Activated CD4-positive, alpha-beta T cell treated with anti-CD3 and anti-CD28 coated beads, Interleukin-2, amount 50 U/mL, for 1 hour (primary cell): ENCODE measurements around the gene BHLHA15.

Experiments
- DNase-seq: peaks from one replicate; pipeline ENCODE4 v3.0.0-alpha.2; 2020

Gene BHLHA15

DNA sequence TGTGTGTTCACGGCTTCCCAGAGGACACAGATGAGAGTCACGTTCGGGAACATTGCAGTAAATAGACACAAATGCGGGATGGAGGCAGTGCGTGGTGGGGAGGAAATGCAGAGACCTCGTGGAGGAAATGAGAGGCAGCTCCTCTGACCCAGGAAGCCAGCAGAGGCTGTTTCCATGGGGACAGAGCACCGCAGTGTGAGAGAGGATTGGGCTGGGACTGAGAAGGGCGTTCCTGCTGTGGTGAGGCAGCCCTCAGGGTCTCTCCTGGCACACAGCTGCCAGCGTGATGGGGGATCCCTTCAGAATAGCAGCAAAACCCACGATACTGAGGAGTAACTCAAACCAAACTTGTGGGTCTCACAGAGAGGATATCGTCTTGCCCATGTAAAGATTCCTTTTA, 21.7 kb upstream of the BHLHA15 start:
- no peak for DNase-seq

DNA sequence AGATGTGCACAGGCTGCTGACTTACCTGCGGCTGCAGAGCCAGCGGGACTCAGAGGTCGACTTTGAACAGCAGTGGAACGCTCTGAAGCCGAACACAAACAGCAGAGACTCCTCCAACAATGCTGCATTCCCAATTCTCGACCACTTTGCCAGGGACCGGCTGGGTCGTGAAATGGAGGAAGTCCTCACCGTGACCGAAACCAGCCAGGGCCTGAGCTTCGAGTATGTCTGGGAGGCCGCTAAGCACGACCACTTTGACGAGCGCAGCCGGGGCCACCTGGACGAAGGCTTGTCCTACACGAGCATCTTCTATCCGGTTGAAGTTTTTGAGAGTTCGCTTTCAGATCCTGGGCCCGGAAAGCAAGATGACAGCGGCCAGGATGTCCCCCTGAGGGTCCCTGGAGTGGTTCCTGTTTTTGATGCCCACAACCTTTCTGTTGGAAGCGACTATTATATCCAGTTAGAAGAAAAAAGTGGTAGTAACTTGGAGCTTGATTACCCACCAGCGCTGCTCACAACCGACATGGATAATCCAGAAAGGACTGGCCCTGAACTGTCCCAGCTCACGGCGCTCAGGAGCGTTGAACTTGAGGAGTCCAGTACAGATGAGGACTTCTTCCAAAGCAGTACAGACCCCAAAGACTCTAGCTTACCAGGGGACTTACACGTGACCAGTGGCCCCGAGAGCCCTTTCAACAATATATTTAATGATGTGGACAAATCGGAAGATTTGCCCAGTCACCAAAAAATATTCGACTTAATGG, 19.4 kb upstream of the BHLHA15 start:
- DNase-seq: no peak

GRCh38 chr7:98192781-98193457, 18.3 kb upstream of the BHLHA15 start:
- no peak for DNase-seq

DNA sequence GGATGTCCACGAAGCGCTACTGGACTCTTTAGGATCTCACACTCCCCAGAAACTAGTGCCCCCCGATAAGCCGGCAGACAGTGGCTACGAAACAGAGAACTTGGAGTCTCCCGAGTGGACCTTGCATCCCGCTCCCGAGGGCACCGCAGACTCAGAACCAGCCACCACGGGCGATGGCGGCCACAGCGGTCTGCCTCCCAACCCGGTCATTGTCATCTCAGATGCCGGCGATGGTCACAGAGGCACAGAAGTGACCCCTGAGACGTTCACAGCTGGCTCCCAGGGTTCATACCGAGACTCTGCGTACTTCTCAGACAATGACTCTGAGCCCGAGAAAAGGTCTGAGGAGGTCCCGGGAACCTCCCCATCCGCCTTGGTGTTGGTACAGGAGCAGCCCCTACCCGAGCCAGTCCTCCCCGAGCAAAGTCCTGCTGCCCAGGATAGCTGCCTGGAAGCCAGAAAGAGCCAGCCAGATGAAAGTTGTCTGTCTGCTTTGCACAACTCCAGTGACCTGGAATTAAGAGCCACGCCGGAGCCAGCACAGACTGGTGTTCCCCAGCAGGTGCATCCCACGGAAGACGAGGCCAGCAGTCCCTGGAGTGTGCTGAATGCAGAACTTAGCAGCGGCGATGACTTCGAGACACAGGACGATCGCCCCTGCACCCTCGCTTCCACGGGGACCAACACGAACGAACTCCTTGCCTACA, 17.6 kb upstream of the BHLHA15 start:
- no peak for DNase-seq

- DNase-seq: no peak
These were observed 17.1 kb upstream of the BHLHA15 start for GRCh38 chr7:98194186-98194585.

GRCh38 chr7:98194672-98195457, 16.4 kb upstream of the BHLHA15 start:
- DNase-seq: no peak

DNA sequence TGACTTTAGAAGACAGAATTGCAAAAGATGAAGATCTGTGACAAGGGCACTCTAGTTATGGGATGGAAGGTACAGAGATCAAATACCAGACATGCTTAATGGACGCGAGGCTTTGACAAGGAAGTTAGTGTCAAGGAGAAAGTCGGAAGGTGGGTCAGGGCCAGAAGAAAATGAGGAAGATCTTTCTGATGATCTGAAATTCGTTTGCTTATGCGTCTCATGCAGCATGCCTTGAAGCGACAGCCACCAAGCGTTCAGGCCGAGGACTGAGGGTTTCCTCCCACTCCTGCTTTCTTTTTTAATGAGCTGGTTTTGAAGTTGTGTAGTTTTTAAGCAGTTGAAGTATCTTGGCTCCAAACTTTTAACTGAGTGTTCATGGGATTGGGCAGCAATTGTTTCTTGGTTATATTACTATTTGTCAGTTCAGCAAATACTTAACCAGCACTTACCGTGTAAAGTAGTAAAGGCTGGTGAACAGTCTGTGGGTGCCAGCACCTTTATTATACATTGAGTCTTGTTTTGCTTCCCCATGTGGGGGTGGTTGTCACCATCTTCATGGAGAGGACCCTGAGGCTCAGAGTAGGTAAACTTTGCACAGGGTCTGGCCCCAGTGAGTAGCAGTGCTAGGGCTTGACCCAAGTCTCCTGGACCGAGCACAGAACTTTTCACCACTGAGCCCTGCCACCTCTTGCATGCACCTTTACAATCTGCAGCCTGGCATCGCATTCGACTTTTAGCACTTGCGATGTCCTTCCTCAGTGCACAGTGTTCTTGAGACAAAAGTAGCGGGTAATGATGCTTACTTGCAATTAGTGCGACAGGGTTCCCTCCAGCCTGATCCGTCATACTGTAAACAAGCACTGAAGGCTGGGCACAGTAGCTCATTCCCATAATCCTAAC, 14.3 kb upstream of the BHLHA15 start:
- no peak for DNase-seq

- DNase-seq: no peak
These were observed 12.1 kb upstream of the BHLHA15 start for GRCh38 chr7:98199131-98199530.

GRCh38 chr7:98200364-98200763, 10.9 kb upstream of the BHLHA15 start:
- DNase-seq: no peak

DNA sequence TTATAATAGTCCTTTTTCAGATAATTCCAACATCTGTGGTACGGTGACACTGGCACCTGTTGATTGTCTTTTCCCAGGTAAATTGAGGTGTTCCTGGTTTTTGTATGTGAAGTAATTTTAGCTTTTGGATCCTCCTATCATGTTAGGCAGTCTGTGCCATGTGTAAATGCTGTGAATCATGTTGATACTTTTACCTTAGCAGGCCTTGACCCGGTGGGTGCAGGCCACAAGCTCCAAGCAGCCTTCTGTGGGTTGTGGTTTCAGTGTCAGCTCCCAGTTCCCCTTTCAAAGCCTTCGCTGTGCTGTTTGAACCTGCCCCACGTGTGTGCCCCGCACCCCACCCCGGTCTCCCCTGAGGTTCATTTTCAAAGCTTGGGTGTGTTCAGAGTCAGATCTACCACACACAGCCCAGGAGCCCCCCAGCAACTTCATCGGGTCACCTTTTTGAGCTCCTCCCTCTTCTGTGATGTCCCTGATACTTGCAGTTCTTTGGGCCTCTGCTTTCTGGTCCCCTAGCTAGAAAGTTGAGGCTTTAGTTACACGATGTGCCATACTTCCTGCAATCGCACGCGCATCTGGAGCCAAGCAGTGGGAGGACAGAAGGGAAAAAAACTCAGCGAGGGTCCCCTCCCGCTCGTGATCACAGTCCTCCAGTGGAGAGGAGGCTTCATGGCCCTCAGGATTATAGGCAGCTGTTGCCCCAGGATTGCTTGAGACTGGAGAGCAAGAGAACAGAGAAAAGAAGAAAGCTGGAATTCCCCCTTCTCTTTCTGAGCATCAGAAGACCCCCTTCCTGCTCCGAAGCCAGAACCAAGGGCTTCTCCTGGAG, 8.7 kb upstream of the BHLHA15 start:
- DNase-seq: peak; percentile 51

DNA sequence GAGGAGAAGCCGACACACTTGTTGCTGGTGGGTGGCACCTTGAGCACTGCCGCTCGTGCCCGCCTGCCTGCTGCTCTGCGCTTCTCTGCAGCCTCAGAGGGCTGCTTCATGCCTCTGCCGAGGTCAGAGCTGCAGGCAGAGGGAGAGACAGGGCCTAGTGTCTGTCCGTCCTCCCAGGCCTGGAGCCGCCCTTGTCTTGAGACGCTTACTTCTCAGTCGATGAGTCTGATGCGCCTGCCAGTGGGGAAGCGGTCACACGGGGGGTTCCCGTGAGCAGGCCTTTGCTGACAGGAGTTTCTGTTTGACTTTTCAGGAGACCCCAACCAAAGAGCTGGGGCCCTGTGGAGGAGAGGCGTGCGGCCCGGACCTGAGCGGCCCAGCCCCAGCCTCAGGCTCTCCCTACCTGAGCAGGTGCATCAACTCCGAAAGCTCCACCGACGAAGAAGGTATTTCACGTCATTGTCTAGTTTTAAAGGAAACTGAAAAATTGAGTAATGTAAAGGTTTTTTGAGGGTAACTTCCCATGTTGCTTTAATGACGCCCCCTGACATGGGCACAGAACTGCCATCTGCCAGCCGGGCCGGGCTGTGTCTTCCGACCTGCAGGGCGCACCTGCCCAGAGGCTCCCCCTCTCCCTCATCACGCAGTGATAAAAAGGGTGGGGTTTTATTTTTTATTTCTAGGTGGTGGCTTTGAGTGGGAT, 7.8 kb upstream of the BHLHA15 start:
- no peak for DNase-seq

DNA sequence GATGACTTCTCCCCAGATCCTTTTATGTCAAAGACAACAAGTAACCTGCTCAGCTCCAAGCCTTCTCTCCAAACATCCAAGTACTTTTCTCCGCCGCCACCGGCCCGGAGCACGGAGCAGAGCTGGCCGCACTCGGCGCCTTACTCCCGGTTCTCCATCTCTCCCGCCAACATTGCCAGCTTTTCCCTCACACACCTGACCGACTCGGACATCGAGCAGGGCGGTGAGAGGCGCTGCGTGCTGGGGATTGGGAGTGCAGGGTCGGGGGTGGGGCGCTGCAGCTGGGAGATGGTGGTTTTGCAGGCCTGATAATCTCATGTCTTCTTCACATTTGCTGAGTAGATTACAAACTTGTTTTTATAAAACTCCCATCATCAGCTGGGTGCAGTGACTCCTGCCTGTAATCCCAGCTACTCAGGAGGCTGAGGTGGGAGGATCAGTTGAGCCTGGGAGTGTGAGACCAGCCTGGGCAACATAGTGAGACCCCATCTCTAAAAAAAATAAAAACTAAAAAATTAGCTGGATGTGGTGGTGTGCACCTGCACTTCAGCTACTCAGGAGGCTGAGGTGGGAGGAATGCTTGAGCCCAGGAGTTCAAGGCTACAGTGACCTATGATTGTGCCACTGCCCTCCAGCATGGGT, 7.2 kb upstream of the BHLHA15 start:
- no peak for DNase-seq

GRCh38 chr7:98204670-98205069, 6.6 kb upstream of the BHLHA15 start:
- DNase-seq: no peak

DNA sequence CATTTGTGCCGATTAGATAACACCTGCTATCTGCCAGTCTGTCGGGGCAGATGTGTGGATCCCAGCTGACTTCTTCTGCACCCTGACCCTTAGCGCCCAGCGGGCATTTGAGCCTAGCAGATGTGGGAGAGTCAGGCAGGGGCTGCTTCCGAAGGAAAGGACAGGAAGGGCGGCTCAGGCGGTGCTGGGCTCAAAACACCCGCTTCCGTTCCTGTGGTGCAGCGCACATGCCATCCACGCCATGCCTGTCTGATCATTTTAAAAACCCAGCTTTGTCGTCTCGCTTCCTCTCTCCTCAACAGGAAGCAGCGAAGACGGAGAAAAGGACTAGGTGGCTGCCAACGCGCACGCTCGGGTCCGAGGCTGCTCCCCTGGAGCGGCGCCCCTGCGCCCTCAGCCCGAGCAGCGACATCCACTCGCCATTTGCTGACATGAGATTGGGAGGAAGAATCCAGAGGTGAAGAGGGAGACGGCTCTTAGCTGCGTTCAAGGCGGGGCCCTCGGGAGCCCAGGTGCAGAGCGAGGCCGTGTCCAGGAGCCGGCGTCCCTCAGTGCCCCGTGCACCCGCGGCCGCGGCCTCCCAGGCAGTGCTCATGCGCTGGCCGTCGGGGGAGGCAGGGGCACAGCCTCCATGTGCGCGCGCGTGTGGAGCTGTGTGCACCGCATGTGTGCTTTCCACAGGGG, 5.9 kb upstream of the BHLHA15 start:
- no peak for DNase-seq

GRCh38 chr7:98206451-98207330, 4.5 kb upstream of the BHLHA15 start:
- DNase-seq: no peak

GRCh38 chr7:98209166-98209920, 1.9 kb upstream of the BHLHA15 start:
- no peak for DNase-seq

DNA sequence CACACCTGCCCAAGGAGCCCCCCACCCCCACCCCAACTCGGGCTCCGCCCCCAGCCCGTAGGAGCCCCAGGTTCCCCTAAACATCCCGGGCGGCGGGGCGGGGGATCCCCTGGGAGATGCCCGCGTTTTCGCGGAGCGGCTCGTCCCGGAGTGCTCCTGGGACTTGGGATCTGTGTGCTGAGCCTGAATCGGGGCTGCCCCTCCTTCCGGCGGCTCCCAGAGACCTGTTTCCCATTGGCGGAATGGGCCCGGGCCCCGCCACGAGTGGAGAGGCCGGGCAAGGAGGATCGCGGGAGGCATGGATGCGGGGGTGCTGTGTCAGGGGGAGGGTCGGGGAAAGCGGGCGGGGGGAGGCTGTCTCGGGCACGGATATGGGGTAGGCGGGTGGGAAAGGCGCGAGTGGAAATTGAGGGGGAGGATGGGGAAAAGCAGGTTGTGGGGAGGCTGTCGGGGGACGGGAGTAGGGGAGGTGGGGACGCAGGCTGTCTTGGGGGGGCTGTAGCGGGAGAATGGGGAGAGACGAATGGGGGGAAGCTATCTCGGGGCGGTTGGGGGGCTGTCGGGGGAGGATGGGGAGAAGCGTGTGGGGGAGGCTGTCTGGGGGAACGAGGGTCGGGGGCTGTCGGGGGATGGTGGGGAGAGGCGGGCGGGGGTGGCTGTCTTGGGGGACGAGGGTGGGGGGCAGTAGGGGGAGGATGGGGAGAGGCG, 572 bp upstream of the BHLHA15 start:
- no peak for DNase-seq
